K562 (cell line): ENCODE measurements around the gene EPHA4. TPM values are rescaled to one million over a fixed set of nuclear protein-coding genes. Genes with fewer than 3 reads are reported as not detected.

Source experiments
- DMBX1 ChIP-seq: fragments of 250-450 bp; sonication (Bioruptor Pico); IDR thresholded peaks from 2 replicates; pipeline ENCODE4 v1.8.0; 2022; ENCODE audit warnings: inconsistent platforms, mild to moderate bottlenecking, moderate library complexity, borderline replicate concordance
- ERF ChIP-seq: fragments of 450-650 bp; formaldehyde crosslinking; IDR thresholded peaks from 2 replicates; pipeline ENCODE4 v1.4.0; 2020; ENCODE audit warnings: mild to moderate bottlenecking, mixed read lengths
- KLF13 ChIP-seq: fragments of 450-650 bp; IDR thresholded peaks from 2 replicates; pipeline ENCODE4 v1.6.1; 2016; ENCODE audit warnings: missing genetic modification characterization, low read depth, mild to moderate bottlenecking, missing compliant biosample characterization, moderate library complexity, borderline replicate concordance
- MCM5 ChIP-seq: fragments of 450-650 bp; IDR thresholded peaks from 2 replicates; pipeline ENCODE4 v1.6.1; 2016; ENCODE audit warnings: low read depth
- NBN ChIP-seq: fragments of 450-650 bp; IDR thresholded peaks from 2 replicates; pipeline ENCODE4 v1.6.1; 2016; ENCODE audit warnings: low read depth, mild to moderate bottlenecking
- NR1H2 ChIP-seq: sonication (generic); formaldehyde crosslinking; IDR thresholded peaks from 2 replicates; pipeline ENCODE4 v1.4.0; 2020; ENCODE audit warnings: mild to moderate bottlenecking, missing genetic modification reagents
- RBM39 ChIP-seq: fragments of 200-400 bp; formaldehyde crosslinking; optimal IDR thresholded peaks from 2 replicates; pipeline ENCODE3; 2018; ENCODE audit warnings: low read depth, low read length
- RCOR1 ChIP-seq, 2 experiments: IDR thresholded peaks; 2 replicates each; pipeline ENCODE4 v1.6.1; 2012; ENCODE audit warnings: low read depth in 2 of 2, low read length in 2 of 2, borderline replicate concordance in 1 of 2, improper control_type of control experiment in 1 of 2
- SFPQ ChIP-seq: fragments of 200-400 bp; formaldehyde crosslinking; IDR thresholded peaks from 2 replicates; pipeline ENCODE4 v1.6.1; 2017; ENCODE audit warnings: mild to moderate bottlenecking, low read depth, low read length, moderate library complexity
- SMARCE1 ChIP-seq: fragments of 450-650 bp; IDR thresholded peaks from 2 replicates; pipeline ENCODE4 v1.7.1; 2016; ENCODE audit warnings: mild to moderate bottlenecking
- ZC3H11A ChIP-seq: IDR thresholded peaks from 2 replicates; pipeline ENCODE4 v1.6.1; 2012; ENCODE audit warnings: low read depth, low read length, improper control_type of control experiment
- polyA plus RNA-seq, 8 experiments: library from polyadenylated mRNA; depleted of rRNA in 4 of 8; stranded (reverse) in 5 of 8; unstranded in 3 of 8; fragments of >200 nt; fragmentation: Nextera tagmentation in 2 of 8; fragmentation: Illumina TruSeq in 1 of 8; extraction: Ambion mirVana in 2 of 8; extraction: Trizol in 1 of 8; gene quantifications; 2 replicates each; pipeline versions ENCODE4 v1.2.1 to v1.2.3, GENCODE V29; 2011 to 2014; ENCODE audit warnings: inconsistent platforms in 1 of 8, missing spikeins in 1 of 8
- total RNA-seq, 7 experiments: library from RNA; depleted of rRNA in 6 of 7; stranded (reverse); fragments of >200 nt in 6 of 7; fragmentation: Illumina TruSeq in 2 of 7; extraction: Trizol in 2 of 7; gene quantifications; 2 replicates each; pipeline versions ENCODE4 v1.2.1 to v1.2.3, GENCODE V29; 2011 to 2021; ENCODE audit warnings: low replicate concordance in 1 of 7

EPHA4 gene
- total and polyA plus RNA-seq, 9 of the 15 experiments (the other 6 are each of a cell fraction or from before 2014, with no cell fraction given) = 0.07 to 0.09 (median 0.07) TPM; not detected in 6

DNA sequence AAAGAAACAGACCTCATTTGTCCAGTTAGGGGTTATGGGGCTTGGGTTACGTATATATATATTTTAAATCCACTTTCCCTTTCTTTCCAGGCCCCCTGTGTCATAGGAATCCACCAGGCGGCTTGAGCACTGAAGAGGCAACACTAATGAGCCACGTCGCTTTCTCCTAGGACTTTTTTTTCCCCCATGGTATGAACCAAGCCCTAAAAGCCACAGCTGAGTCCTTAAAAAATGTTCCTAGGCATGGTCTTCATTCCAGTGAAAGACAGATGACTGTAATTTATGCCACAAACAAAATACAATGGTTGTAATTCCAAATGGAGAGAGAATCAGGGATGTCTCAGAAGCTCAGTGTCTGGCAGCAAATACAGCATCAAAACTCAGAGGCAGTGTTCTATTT, 146.8 kb downstream of the EPHA4 start (continued):
- TF ChIP-seq SFPQ = no peak
- no peak for TF ChIP-seq KLF13
- no peak for TF ChIP-seq DMBX1 (CRISPR knock-in tag)
- no peak for TF ChIP-seq NBN
- TF ChIP-seq SMARCE1 = no peak
- TF ChIP-seq RBM39 = no peak
- no peak for TF ChIP-seq NR1H2 (CRISPR knock-in tag)
- TF ChIP-seq MCM5 = no peak
- TF ChIP-seq ZC3H11A = no peak
- TF ChIP-seq ERF (CRISPR knock-in tag) = no peak
- TF ChIP-seq RCOR1 (IDR thresholded peaks at IDR 0.05; ENCODE audit: borderline replicate concordance in 1 of 2, low read depth in 2 of 2, low read length in 2 of 2) = no peak
